IMR-90 (cell line): ENCODE data around the gene SLC27A1. TPM values are rescaled to one million over a fixed set of nuclear protein-coding genes. Genes with fewer than 3 reads are reported as not detected.

Experiments used
- ATAC-seq: fragments of 200-7000 bp; cut with Tn5 transposase; 2 replicates; pipeline ENCODE4 v1.9.1; 2020; ENCODE audit warnings: low read depth, mild to moderate bottlenecking, moderate library complexity
- BruUV-seq: library from RNA; stranded (reverse); fragments of 400-500 nt; replicated peaks from 2 replicates; lab custom pipeline; 2021; lab: Mats Ljungman, UMichigan
- CTCF ChIA-PET: fragments of 300-600 bp; formaldehyde crosslinking; extraction: SDS; loops from one replicate; lab custom pipeline; 2021; ENCODE audit warnings: antibody characterized with exemption; lab: Yijun Ruan, JAX
- POLR2A ChIA-PET: fragments of 300-600 bp; sonication (Branson Sonifier 250); formaldehyde crosslinking; loops from one replicate; lab custom pipeline; 2022; ENCODE audit warnings: antibody characterized with exemption; ENCODE audit not compliant: unreplicated experiment; lab: Charles Lee
- DNase-seq: peaks from one replicate; pipeline ENCODE4 v3.0.0; 2013
- H2AFZ ChIP-seq: replicated peaks from 2 replicates; pipeline ENCODE3; 2013; ENCODE audit warnings: low read length, mild to moderate bottlenecking; ENCODE audit not compliant: poor library complexity
- H2AK5ac ChIP-seq: 2 replicates; pipeline ENCODE4 v1.6.1; 2013; ENCODE audit warnings: low read depth, low read length, inconsistent platforms
- H2AK9ac ChIP-seq: replicated peaks from 2 replicates; pipeline ENCODE3; 2013; ENCODE audit warnings: mild to moderate bottlenecking, low read depth, low read length, moderate library complexity; ENCODE audit not compliant: poor library complexity
- H2BK120ac ChIP-seq: 2 replicates; pipeline ENCODE4 v1.6.1; 2013; ENCODE audit warnings: low read depth, low read length, inconsistent platforms
- H2BK15ac ChIP-seq: 3 replicates; pipeline ENCODE4 v1.6.1; 2013; ENCODE audit warnings: low read depth, low read length, inconsistent platforms
- H2BK20ac ChIP-seq: 2 replicates; pipeline ENCODE4 v1.6.1; 2013; ENCODE audit warnings: low read depth, mild to moderate bottlenecking, inconsistent platforms, low read length, moderate library complexity
- H2BK5ac ChIP-seq: 2 replicates; pipeline ENCODE4 v1.6.1; 2013; ENCODE audit warnings: mild to moderate bottlenecking, low read depth, low read length, inconsistent platforms; ENCODE audit not compliant: poor library complexity, severe bottlenecking
- H3K14ac ChIP-seq: replicated peaks from 2 replicates; pipeline ENCODE4 v1.6.1; 2013; ENCODE audit warnings: low read depth, low read length, inconsistent platforms
- H3K18ac ChIP-seq: 2 replicates; pipeline ENCODE4 v1.6.1; 2013; ENCODE audit warnings: low read depth, low read length, control low read depth
- H3K23ac ChIP-seq: 2 replicates; pipeline ENCODE4 v1.6.1; 2013; ENCODE audit warnings: low read depth, low read length, inconsistent platforms
- H3K27ac ChIP-seq: 2 replicates; pipeline ENCODE4 v1.5.1; 2013; ENCODE audit warnings: mild to moderate bottlenecking, control low read depth, low read length; ENCODE audit not compliant: insufficient read depth
- H3K27me3 ChIP-seq: 2 replicates; pipeline ENCODE4 v1.6.1; 2013; ENCODE audit warnings: low read length; ENCODE audit not compliant: control insufficient read depth, insufficient read depth
- H3K36me3 ChIP-seq: 2 replicates; pipeline ENCODE4 v1.6.1; 2013; ENCODE audit warnings: low read length, mixed read lengths; ENCODE audit not compliant: control insufficient read depth, insufficient read depth
- H3K4ac ChIP-seq: 2 replicates; pipeline ENCODE4 v1.6.1; 2013; ENCODE audit warnings: low read depth, low read length, inconsistent platforms
- H3K4me1 ChIP-seq: 2 replicates; pipeline ENCODE4 v1.6.1; 2013; ENCODE audit warnings: low read length, mixed read lengths; ENCODE audit not compliant: control insufficient read depth, insufficient read depth
- H3K4me2 ChIP-seq: 2 replicates; pipeline ENCODE4 v1.6.1; 2013; ENCODE audit warnings: low read depth, mild to moderate bottlenecking, control low read depth, low read length, moderate library complexity
- H3K4me3 ChIP-seq: 2 replicates; pipeline ENCODE4 v1.5.1; 2013; ENCODE audit warnings: low read depth, mild to moderate bottlenecking, control low read depth, low read length, moderate library complexity; ENCODE audit not compliant: insufficient read depth
- H3K56ac ChIP-seq: 2 replicates; pipeline ENCODE4 v1.6.1; 2013; ENCODE audit warnings: low read length, inconsistent platforms; ENCODE audit not compliant: insufficient read depth; ENCODE audit errors: extremely low read depth
- H3K79me1 ChIP-seq, 2 experiments: 2 replicates each; pipeline ENCODE4 v1.6.1; 2013; ENCODE audit warnings: low read length in 2 of 2, inconsistent platforms in 1 of 2, low read depth in 1 of 2
- H3K9ac ChIP-seq: 2 replicates; pipeline ENCODE4 v1.6.1; 2013; ENCODE audit warnings: low read depth, low read length, control low read depth
- H3K9me1 ChIP-seq: 2 replicates; pipeline ENCODE4 v1.6.1; 2013; ENCODE audit warnings: low read length, inconsistent platforms; ENCODE audit not compliant: insufficient read depth
- H3K9me3 ChIP-seq: 2 replicates; pipeline ENCODE4 v1.6.1; 2013; ENCODE audit warnings: low read length; ENCODE audit not compliant: control insufficient read depth, insufficient read depth
- H4K20me1 ChIP-seq: 2 replicates; pipeline ENCODE4 v1.6.1; 2013; ENCODE audit warnings: low read length, inconsistent platforms; ENCODE audit not compliant: insufficient read depth
- H4K5ac ChIP-seq: 2 replicates; pipeline ENCODE4 v1.6.1; 2013; ENCODE audit warnings: mild to moderate bottlenecking, low read depth, low read length, control low read depth
- H4K8ac ChIP-seq, 2 experiments: 2 replicates each; pipeline ENCODE4 v1.6.1; 2013; ENCODE audit warnings: low read depth in 2 of 2, low read length in 2 of 2, control low read depth in 1 of 2, inconsistent platforms in 1 of 2
- H4K91ac ChIP-seq: 2 replicates; pipeline ENCODE4 v1.6.1; 2013; ENCODE audit warnings: low read depth, low read length, inconsistent platforms; ENCODE audit not compliant: insufficient read depth
- POLR2A ChIP-seq: IDR thresholded peaks from 2 replicates; pipeline ENCODE4 v1.6.1; 2012; ENCODE audit warnings: mild to moderate bottlenecking, low read depth, low read length
- RCOR1 ChIP-seq: IDR thresholded peaks from 2 replicates; pipeline ENCODE4 v1.6.1; 2012; ENCODE audit warnings: mild to moderate bottlenecking, low read length, improper control_type of control experiment; ENCODE audit not compliant: insufficient replicate concordance
- RFX5 ChIP-seq: IDR thresholded peaks from 2 replicates; pipeline ENCODE4 v1.8.0; 2012; ENCODE audit warnings: low read depth, mild to moderate bottlenecking, low read length, moderate library complexity
- SMC3 ChIP-seq: fragments of 150-350 bp; IDR thresholded peaks from 2 replicates; pipeline ENCODE4 v1.6.1; 2016; ENCODE audit warnings: low read depth, mild to moderate bottlenecking, antibody characterized with exemption, low read length, moderate library complexity
- WGBS, 2 experiments: methylation state at CpG; one replicate each; pipeline versions ENCODE4 v1.1.5 to v1.1.7; 2013; ENCODE audit warnings: missing lambda C conversion rate in 2 of 2; ENCODE audit not compliant: insufficient read length in 1 of 2; ENCODE audit errors: extremely low coverage in 2 of 2; 5-methylcytosine and 5-hydroxymethylcytosine counted together
- dilution Hi-C: fragments of 300-500 bp; cut with HindIII; formaldehyde crosslinking; loops from one replicate; pipeline ENCODE4 v1.14.3; 2018; ENCODE audit warnings: low sequenced_read_pairs; ENCODE audit not compliant: unreplicated experiment
- in situ Hi-C: fragments of 300-500 bp; cut with MboI; formaldehyde crosslinking; loops from 3 replicates; pipeline ENCODE4 v1.14.3; 2019; ENCODE audit warnings: low sequenced_read_pairs, inconsistent platforms, mixed read lengths
- intact Hi-C: fragments of 100-400 bp; cut with micrococcal nuclease; formaldehyde crosslinking; loops from 2 replicates; pipeline ENCODE4 v1.10.0; 2022
- polyA plus RNA-seq, 3 experiments: library from polyadenylated mRNA; depleted of rRNA; stranded (reverse); fragments of >200 nt; gene quantifications; 2 replicates each; pipeline ENCODE4 v1.2.3, GENCODE V29; 2012; ENCODE audit warnings: low replicate concordance in 1 of 3
- total RNA-seq: library from RNA; depleted of rRNA; stranded (reverse); fragments of >200 nt; gene quantifications from 2 replicates; pipeline ENCODE4 v1.2.3, GENCODE V29; 2012

The SLC27A1 gene
- total and polyA plus RNA-seq, 2 of the 4 experiments (the other 2 are of a cell fraction) = 4.8 to 12.9 TPM

GRCh38 chr19:17490411-17490810, 20.1 kb downstream of the SLC27A1 start:
- Histone ChIP-seq H2BK120ac (no peak overlapping the region), H3K79me1 (peaks cover 0 to 7% of the 10 kb centered on the region in 2 experiments; a peak in 1 of 4 replicates), H2AK9ac (no peak overlapping the region), H3K9ac (no peak overlapping the region), H3K4me2 (no peak overlapping the region), H3K4me3 (no peak overlapping the region), H2AFZ (no peak overlapping the region), H3K9me3 (no peaks in the 10 kb centered on the region), H4K20me1 (peaks cover 7% of the 10 kb centered on the region), H2BK5ac (no peak overlapping the region), H4K91ac (no peak overlapping the region), H2BK20ac (no peak overlapping the region), H4K8ac (no peak overlapping the region), H3K36me3 (peaks cover 12% of the 10 kb centered on the region), H2BK15ac (no peak overlapping the region), H3K27me3 (no peaks in the 10 kb centered on the region), H3K9me1 (no peaks in the 10 kb centered on the region; the same call in 1 of the 2 replicates), H3K14ac (no peak overlapping the region), H3K18ac (no peak overlapping the region), H4K5ac (no peak overlapping the region), H2AK5ac (no peak overlapping the region), H3K23ac (no peak overlapping the region), H3K4ac (no peak overlapping the region), H3K27ac (no peak overlapping the region), H3K4me1 (no peaks in the 10 kb centered on the region; the same call in 1 of the 2 replicates), H3K56ac (no peak overlapping the region)
- CTCF ChIA-PET = no interaction called here
- DNase-seq (no peak), ATAC-seq (no peak)
- in situ Hi-C loops (no loop called here), dilution Hi-C loops (no loop called here), intact Hi-C loops (loop anchor here (10.0 kb wide), 1 partner anchor 274 kb away; no protein-coding TSS in a partner anchor)
- POLR2A ChIA-PET = no interaction called here
- no peak for TF ChIP-seq RCOR1
- no peak for TF ChIP-seq POLR2A
- no peak for TF ChIP-seq SMC3
- TF ChIP-seq RFX5 = no peak
- BruUV-seq = no TSS peak
- 80% methylated on average over 1 of the region's 4 CpGs; no CpG with 5 or more reads in 1 of the 2 experiments for WGBS, 2 experiments
